ENCODE results near the gene SLC26A6. TPM values are rescaled to one million over a fixed set of nuclear protein-coding genes. Genes with fewer than 3 reads are reported as not detected.

SLC26A6 gene
- polyA plus RNA-seq, 1 of the 3 experiments (the other 2 are of a cell fraction) = 31.9 TPM

DNA sequence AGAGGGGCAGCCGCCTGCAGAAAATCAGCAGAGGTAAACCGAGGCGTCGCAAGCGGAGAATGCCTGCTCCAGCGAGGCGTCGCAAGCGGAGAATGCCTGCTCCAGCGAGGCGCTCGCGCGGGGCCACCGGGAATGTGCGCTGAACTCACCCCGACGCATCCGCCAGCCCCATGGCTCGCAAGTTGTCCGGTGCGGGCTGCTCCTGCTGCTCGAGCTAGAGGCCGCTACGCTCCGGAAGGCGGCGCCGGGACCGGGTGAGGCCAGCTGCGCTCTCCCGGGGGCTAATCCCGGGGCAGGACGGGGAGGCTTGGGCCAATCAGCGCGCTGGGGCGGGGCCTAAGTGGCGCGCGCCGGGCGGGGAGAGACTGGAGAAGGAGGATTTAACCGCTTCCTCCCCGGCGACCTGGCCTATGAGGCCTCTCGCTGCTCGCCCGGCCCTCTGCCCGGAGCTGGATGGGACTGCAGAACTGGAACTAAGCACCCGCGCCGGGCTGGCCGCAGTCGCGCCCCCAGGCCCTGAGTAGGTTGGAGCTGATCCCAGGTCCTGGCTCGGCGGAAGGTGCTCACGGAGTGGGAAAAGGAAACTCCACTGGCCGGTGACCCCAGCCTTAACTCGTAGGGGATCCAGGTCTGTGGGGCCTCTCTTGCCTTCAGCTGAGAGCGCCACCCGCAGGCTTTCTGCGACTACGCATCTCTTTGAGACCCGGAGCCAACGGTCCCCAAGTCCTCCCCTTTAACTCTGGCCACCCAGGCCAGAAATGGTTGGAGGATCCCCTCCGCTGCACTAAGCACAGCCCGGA, at the start of gene SLC26A6 (continued):
- TF ChIP-seq, protein P1, sequence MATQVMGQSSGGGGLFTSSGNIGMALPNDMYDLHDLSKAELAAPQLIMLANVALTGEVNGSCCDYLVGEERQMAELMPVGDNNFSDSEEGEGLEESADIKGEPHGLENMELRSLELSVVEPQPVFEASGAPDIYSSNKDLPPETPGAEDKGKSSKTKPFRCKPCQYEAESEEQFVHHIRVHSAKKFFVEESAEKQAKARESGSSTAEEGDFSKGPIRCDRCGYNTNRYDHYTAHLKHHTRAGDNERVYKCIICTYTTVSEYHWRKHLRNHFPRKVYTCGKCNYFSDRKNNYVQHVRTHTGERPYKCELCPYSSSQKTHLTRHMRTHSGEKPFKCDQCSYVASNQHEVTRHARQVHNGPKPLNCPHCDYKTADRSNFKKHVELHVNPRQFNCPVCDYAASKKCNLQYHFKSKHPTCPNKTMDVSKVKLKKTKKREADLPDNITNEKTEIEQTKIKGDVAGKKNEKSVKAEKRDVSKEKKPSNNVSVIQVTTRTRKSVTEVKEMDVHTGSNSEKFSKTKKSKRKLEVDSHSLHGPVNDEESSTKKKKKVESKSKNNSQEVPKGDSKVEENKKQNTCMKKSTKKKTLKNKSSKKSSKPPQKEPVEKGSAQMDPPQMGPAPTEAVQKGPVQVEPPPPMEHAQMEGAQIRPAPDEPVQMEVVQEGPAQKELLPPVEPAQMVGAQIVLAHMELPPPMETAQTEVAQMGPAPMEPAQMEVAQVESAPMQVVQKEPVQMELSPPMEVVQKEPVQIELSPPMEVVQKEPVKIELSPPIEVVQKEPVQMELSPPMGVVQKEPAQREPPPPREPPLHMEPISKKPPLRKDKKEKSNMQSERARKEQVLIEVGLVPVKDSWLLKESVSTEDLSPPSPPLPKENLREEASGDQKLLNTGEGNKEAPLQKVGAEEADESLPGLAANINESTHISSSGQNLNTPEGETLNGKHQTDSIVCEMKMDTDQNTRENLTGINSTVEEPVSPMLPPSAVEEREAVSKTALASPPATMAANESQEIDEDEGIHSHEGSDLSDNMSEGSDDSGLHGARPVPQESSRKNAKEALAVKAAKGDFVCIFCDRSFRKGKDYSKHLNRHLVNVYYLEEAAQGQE (IDR thresholded peaks at IDR 0.05; ENCODE audit: low read depth, low read length) = no peak
- TF ChIP-seq RXRA (IDR thresholded peaks at IDR 0.05; ENCODE audit: borderline replicate concordance, low read depth) = no peak
- no peak for TF ChIP-seq NFIC (IDR thresholded peaks at IDR 0.05; ENCODE audit: borderline replicate concordance)
- TF ChIP-seq, protein P2, sequence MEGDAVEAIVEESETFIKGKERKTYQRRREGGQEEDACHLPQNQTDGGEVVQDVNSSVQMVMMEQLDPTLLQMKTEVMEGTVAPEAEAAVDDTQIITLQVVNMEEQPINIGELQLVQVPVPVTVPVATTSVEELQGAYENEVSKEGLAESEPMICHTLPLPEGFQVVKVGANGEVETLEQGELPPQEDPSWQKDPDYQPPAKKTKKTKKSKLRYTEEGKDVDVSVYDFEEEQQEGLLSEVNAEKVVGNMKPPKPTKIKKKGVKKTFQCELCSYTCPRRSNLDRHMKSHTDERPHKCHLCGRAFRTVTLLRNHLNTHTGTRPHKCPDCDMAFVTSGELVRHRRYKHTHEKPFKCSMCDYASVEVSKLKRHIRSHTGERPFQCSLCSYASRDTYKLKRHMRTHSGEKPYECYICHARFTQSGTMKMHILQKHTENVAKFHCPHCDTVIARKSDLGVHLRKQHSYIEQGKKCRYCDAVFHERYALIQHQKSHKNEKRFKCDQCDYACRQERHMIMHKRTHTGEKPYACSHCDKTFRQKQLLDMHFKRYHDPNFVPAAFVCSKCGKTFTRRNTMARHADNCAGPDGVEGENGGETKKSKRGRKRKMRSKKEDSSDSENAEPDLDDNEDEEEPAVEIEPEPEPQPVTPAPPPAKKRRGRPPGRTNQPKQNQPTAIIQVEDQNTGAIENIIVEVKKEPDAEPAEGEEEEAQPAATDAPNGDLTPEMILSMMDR (IDR thresholded peaks at IDR 0.05) = peak; percentile 76
- peak; percentile 72; the same call in 1 of the 2 replicates for TF ChIP-seq SIN3A (IDR thresholded peaks at IDR 0.05; ENCODE audit: borderline replicate concordance, low read depth, low read length)

DNA sequence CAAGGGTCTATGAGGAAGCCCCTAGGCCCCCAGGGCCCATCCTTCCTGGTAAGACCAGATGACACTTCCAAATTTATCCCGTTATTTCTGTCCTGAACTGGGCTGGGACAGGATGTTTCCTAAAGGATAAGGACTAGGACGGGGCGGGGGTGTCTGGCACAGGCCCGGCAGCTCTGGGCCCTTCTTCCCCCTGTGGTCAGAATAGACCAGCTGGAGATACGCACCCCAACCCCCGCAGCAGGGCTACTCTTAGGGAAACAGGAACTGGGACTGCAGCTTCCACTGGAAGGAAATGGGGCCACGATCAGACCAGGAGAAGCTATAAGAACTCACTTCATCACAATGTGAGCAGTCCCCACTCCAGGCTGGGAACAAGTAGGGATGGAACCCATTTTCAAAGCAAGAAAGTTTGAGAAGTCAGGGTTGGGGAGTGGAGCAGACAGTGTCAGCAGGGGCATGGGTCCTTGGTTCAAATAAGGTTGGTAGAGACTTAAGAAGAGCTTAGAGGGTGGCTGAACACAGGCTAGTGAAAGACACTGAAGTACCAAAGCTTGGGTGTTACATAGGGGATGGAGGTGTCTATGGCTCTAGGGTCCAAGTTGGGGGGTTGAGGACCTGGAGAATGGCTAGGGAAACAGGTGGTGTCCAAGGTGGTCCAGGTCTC, 49.4 kb upstream of the SLC26A6 start:
- no peak for DNase-seq

More for the DNA sequence above, 49.4 kb upstream of the SLC26A6 start:
- Histone ChIP-seq H3K9ac (no peak overlapping the region), H2AFZ (ENCODE audit: low read depth) (no peak overlapping the region), H3K27me3 (ENCODE audit: insufficient read depth) (no peaks in the 10 kb centered on the region), H3K4me2 (peak overlapping the region; percentile 99), H3K4me1 (ENCODE audit: control insufficient read depth in 1 of 2, insufficient read depth in 2 of 2, low read depth in 1 of 2, low read length in 1 of 2) (peaks cover 20 to 47% of the 10 kb centered on the region in 2 experiments), H3K27ac (ENCODE audit: low read depth in 2 of 2, low read length in 1 of 2) (peak overlapping the region in 1 of 2 experiments; percentile 82; a peak in 2 of 4 replicates), H3K9me2 (no peaks in the 10 kb centered on the region), H3K79me2 (ENCODE audit: insufficient read depth) (peaks cover 26% of the 10 kb centered on the region), H4K20me1 (ENCODE audit: insufficient read depth) (peaks cover 29% of the 10 kb centered on the region), H3K36me3 (replicated peaks in 1 of 2; ENCODE audit: control insufficient read depth in 1 of 2, insufficient read depth in 2 of 2, low read length in 1 of 2) (peaks cover 12 to 51% of the 10 kb centered on the region in 2 experiments), H3F3A (replicated peaks; ENCODE audit: insufficient read depth) (peaks cover 13% of the 10 kb centered on the region), H3K9me3 (no peaks in the 10 kb centered on the region), H3K4me3 (ENCODE audit: low read depth in 2 of 2, low read length in 1 of 2) (peak overlapping the region; percentile 85 to 96)
- TF ChIP-seq TAF1 (IDR thresholded peaks at IDR 0.05; ENCODE audit: borderline replicate concordance, low read depth, low read length) (no peak), RXRA (IDR thresholded peaks at IDR 0.05; ENCODE audit: borderline replicate concordance, low read depth) (no peak), POLR2AphosphoS5 (IDR thresholded peaks at IDR 0.05; ENCODE audit: low read depth, low read length) (no peak), FOSL2 (IDR thresholded peaks at IDR 0.05; ENCODE audit: borderline replicate concordance, low read depth) (no peak), JUND (IDR thresholded peaks at IDR 0.05) (no peak), NRF1 (IDR thresholded peaks at IDR 0.05; ENCODE audit: low read depth, low read length) (no peak)
- TF ChIP-seq, protein P3, sequence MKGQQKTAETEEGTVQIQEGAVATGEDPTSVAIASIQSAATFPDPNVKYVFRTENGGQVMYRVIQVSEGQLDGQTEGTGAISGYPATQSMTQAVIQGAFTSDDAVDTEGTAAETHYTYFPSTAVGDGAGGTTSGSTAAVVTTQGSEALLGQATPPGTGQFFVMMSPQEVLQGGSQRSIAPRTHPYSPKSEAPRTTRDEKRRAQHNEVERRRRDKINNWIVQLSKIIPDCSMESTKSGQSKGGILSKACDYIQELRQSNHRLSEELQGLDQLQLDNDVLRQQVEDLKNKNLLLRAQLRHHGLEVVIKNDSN (IDR thresholded peaks at IDR 0.05; ENCODE audit: borderline replicate concordance, low read depth) = no peak
- TF ChIP-seq, protein P4, sequence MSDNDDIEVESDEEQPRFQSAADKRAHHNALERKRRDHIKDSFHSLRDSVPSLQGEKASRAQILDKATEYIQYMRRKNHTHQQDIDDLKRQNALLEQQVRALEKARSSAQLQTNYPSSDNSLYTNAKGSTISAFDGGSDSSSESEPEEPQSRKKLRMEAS (IDR thresholded peaks at IDR 0.05; ENCODE audit: low read depth) = no peak
- TF ChIP-seq, protein P5, sequence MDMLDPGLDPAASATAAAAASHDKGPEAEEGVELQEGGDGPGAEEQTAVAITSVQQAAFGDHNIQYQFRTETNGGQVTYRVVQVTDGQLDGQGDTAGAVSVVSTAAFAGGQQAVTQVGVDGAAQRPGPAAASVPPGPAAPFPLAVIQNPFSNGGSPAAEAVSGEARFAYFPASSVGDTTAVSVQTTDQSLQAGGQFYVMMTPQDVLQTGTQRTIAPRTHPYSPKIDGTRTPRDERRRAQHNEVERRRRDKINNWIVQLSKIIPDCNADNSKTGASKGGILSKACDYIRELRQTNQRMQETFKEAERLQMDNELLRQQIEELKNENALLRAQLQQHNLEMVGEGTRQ (IDR thresholded peaks at IDR 0.05; ENCODE audit: borderline replicate concordance, low read depth, low read length) = no peak
- POLR2A ChIA-PET = interaction anchor here (0.6 to 2.1 kb wide), 4 partner anchors 20 to 32 kb away, joined by 3 to 6 read pairs (median 4); partner anchors contain the start of genes CELSR3 and IP6K2
- CTCF ChIA-PET = interaction anchor here (0.6 to 4.0 kb wide), 11 partner anchors 11 to 722 kb away, joined by 3 to 28 read pairs (median 3); partner anchors contain the start of genes CELSR3 and IP6K2
- 79% methylated on average over 4 of the region's 7 CpGs for WGBS (ENCODE audit: low lambda C conversion rate)

Data from SK-N-SH (cell line).